ENCODE data around the gene EFCAB14. TPM values are rescaled to one million over a fixed set of nuclear protein-coding genes. Genes with fewer than 3 reads are reported as not detected.
"Not testable (repeated sequence)": the region's sequence is repeated elsewhere in the genome, so short reads cannot be mapped to it uniquely, and the experiment has no call there.

EFCAB14 gene
- total RNA-seq, 1 donor from 2014 or later: 44.7 TPM

DNA sequence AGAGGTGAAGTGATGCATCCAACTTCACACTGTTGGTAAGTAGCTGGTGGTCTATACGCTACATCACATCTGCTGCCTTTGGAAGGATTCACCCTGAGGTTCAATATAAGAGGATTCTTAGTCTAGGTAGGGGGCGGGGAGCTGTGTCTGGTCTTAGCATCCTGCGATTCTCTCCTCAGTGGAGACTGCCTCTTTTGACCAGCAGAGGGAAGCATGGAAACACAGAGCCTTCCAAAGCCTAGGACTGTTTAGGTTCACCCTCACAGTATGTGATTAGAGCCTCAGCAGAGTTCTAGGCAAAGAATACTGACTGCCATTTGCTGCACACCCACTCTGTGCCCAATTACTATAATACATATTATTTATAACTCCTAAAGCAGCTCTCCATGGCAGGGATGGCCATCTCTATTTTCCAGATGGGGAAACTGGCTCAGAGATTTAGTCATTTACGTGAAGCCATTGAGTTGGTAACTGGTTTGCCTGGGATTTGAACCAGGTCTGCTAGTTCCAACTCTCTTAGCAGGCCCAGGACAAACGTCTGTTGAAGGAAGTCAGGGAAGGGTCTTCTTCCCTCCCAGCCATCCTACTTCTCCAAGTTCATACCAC, 28.9 kb upstream of the EFCAB14 start:
- no peak for TF ChIP-seq EZH2phosphoT487 (IDR thresholded peaks at IDR 0.05)
- TF ChIP-seq, protein P1, sequence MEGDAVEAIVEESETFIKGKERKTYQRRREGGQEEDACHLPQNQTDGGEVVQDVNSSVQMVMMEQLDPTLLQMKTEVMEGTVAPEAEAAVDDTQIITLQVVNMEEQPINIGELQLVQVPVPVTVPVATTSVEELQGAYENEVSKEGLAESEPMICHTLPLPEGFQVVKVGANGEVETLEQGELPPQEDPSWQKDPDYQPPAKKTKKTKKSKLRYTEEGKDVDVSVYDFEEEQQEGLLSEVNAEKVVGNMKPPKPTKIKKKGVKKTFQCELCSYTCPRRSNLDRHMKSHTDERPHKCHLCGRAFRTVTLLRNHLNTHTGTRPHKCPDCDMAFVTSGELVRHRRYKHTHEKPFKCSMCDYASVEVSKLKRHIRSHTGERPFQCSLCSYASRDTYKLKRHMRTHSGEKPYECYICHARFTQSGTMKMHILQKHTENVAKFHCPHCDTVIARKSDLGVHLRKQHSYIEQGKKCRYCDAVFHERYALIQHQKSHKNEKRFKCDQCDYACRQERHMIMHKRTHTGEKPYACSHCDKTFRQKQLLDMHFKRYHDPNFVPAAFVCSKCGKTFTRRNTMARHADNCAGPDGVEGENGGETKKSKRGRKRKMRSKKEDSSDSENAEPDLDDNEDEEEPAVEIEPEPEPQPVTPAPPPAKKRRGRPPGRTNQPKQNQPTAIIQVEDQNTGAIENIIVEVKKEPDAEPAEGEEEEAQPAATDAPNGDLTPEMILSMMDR (IDR thresholded peaks at IDR 0.05): peak; percentile 71
- Histone ChIP-seq H3F3A (ENCODE audit: low read depth) (no peaks in the 10 kb centered on the region), H3K9ac (no peak overlapping the region), H3K27me3 (peaks cover 15% of the 10 kb centered on the region), H2AFZ (replicated peaks) (no peak overlapping the region), H3K4me2 (no peak overlapping the region), H3K4me1 (no peaks in the 10 kb centered on the region), H3K9me3 (ENCODE audit: low read depth) (no peaks in the 10 kb centered on the region), H3K4me3 (no peak overlapping the region), H3K27ac (no peak overlapping the region), H4K20me1 (ENCODE audit: low read depth) (no peaks in the 10 kb centered on the region), H3K79me2 (ENCODE audit: low read depth) (no peaks in the 10 kb centered on the region), H3K36me3 (no peaks in the 10 kb centered on the region)
- Mint-ChIP-seq H3K27ac (no peak overlapping the region), H3K27me3 (ENCODE audit: insufficient read depth, low read depth) (peaks cover 11% of the 10 kb centered on the region), H3K4me1 (no peaks in the 10 kb centered on the region), H3K4me3 (no peak overlapping the region), H3K36me3 (no peaks in the 10 kb centered on the region), H3K9me3 (no peaks in the 10 kb centered on the region)
- peak; percentile 83 for DNase-seq (ENCODE audit: low spot score)

DNA sequence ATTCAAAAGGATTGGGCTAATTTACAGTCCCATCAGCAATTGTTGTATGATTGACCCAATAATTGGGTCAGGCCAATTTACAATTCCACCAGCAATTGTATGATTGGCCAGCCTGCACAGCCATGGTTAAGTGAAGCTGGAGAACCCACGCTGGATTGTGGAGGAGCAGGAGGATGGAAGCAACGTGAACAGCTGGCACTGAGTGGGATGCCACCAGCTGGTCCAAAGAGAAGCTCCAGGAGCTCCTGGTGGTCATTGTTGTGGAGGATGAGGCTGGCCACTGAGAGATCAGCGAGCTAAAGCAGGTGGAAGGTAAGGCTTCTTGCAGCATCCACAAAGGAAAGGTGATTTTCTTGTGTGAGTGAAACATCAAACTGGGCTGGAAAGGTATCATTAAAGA, 23.2 kb upstream of the EFCAB14 start:
- Histone ChIP-seq H3K4me1 (no peaks in the 10 kb centered on the region), H3K9ac (no peak overlapping the region), H3K79me2 (ENCODE audit: low read depth) (no peaks in the 10 kb centered on the region), H3K9me3 (ENCODE audit: low read depth) (no peaks in the 10 kb centered on the region), H3K27ac (no peak overlapping the region), H3K36me3 (no peaks in the 10 kb centered on the region), H3K27me3 (peaks cover 58% of the 10 kb centered on the region), H2AFZ (replicated peaks) (no peak overlapping the region), H3K4me2 (no peak overlapping the region), H3K4me3 (no peak overlapping the region), H3F3A (ENCODE audit: low read depth) (no peaks in the 10 kb centered on the region), H4K20me1 (ENCODE audit: low read depth) (no peaks in the 10 kb centered on the region)
- H3K27me3 Mint-ChIP-seq (ENCODE audit: insufficient read depth, low read depth): peaks cover 2% of the 10 kb centered on the region
- no peak overlapping the region for H3K4me3 Mint-ChIP-seq
- no peak overlapping the region for H3K27ac Mint-ChIP-seq
- no peaks in the 10 kb centered on the region for H3K36me3 Mint-ChIP-seq
- TF ChIP-seq EZH2 (IDR thresholded peaks at IDR 0.05) (no peak), EZH2phosphoT487 (IDR thresholded peaks at IDR 0.05) (no peak)
- TF ChIP-seq, protein P1 (IDR thresholded peaks at IDR 0.05): no peak
- no peaks in the 10 kb centered on the region for H3K9me3 Mint-ChIP-seq
- H3K4me1 Mint-ChIP-seq: no peaks in the 10 kb centered on the region
- no peak for DNase-seq (ENCODE audit: low spot score)

DNA sequence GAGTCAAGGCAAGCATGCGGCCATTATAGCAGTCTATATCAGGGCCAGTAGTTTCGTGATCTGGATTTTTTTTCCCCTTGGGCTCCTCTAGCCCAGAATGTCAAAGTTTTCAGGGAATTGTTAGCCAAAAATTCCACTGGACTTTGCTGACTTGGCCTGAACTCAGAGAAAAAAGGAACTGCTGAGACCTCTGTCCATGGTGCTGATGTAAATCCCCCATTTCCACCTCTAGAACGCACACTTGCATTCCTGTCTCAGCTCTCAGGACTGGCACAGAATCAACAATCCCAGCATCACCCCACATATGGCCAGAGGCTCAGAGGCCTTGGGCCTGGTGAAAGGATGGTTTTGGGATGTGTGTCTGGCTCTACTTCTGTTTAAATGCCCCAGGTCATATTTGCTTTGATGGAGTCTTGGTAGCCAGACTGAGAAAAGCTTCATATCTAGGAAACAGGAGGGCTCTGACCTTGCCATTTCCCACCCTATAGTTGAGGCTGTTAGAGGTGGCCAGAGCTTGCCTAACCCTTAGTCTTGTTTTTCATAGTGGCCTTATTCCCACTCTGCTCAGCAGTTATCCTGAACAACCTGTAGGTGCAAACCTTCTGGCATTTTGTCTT, 16.9 kb upstream of the EFCAB14 start:
- Histone ChIP-seq H3F3A (ENCODE audit: low read depth) (no peaks in the 10 kb centered on the region), H3K27me3 (peaks cover 26% of the 10 kb centered on the region), H3K27ac (no peak overlapping the region), H3K36me3 (no peaks in the 10 kb centered on the region), H3K4me3 (no peak overlapping the region), H4K20me1 (ENCODE audit: low read depth) (peaks cover 8% of the 10 kb centered on the region), H3K9ac (no peak overlapping the region), H3K4me1 (no peaks in the 10 kb centered on the region), H2AFZ (replicated peaks) (no peak overlapping the region), H3K9me3 (ENCODE audit: low read depth) (no peaks in the 10 kb centered on the region), H3K4me2 (no peak overlapping the region), H3K79me2 (ENCODE audit: low read depth) (no peaks in the 10 kb centered on the region)
- Mint-ChIP-seq H3K36me3 (no peaks in the 10 kb centered on the region), H3K4me1 (no peaks in the 10 kb centered on the region), H3K27ac (no peak overlapping the region), H3K4me3 (no peak overlapping the region), H3K9me3 (peaks cover 2% of the 10 kb centered on the region), H3K27me3 (ENCODE audit: insufficient read depth, low read depth) (peaks cover 20% of the 10 kb centered on the region)
- TF ChIP-seq EZH2phosphoT487 (IDR thresholded peaks at IDR 0.05): no peak
- no peak for TF ChIP-seq EZH2 (IDR thresholded peaks at IDR 0.05)
- TF ChIP-seq, protein P1 (IDR thresholded peaks at IDR 0.05): peak; percentile 57
- peak; percentile 83 for DNase-seq (ENCODE audit: low spot score)

DNA sequence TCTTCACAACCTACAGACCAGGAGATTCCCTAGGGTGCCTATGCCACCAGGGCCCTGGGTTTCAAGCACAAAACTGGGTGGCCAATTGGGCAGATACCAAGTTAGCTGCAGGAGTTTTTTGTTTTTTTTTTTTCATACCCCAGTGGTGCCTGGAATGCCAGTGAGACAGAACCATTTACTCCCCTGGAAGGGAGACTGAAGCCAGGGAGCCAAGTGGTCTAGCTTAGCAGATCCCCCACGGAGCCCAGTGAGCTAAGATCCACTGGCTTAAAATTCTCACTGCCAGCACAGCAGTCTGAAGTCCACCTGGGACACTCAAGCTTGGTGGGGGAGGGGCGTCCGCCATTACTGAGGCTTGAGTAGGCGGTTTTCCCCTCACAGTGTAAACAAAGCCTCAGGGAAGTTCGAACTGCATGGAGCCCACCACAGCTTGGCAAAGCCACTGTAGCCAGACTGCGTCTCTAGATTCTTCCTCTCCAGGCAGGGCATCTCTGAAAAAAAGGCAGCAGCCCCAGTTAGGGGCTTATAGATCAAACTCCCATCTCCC, 9.5 kb upstream of the EFCAB14 start:
- H3K36me3 Mint-ChIP-seq; H4K20me1 ChIP-seq (ENCODE audit: low read depth); H3K4me1 Mint-ChIP-seq; H3K36me3 ChIP-seq; H3K27me3 ChIP-seq; H3K4me3 Mint-ChIP-seq; H3K9me3 Mint-ChIP-seq; H3K4me3 ChIP-seq; H3K79me2 ChIP-seq (ENCODE audit: low read depth); H3K9me3 ChIP-seq (ENCODE audit: low read depth); H3K27ac Mint-ChIP-seq; H3K27ac ChIP-seq; H3K9ac ChIP-seq: not testable (repeated sequence)
- peak; percentile 51 for DNase-seq (ENCODE audit: low spot score)
- peaks cover 12% of the 10 kb centered on the region for H3F3A ChIP-seq (ENCODE audit: low read depth)
- peak overlapping the region; percentile 87 for H2AFZ ChIP-seq (replicated peaks)
- H3K27me3 Mint-ChIP-seq (ENCODE audit: insufficient read depth, low read depth): peaks cover 13% of the 10 kb centered on the region
- H3K4me2 ChIP-seq: peak overlapping the region; percentile 38
- peaks cover 12% of the 10 kb centered on the region for H3K4me1 ChIP-seq
